HEK293 (cell line): ENCODE results near the gene ERRFI1.

Source experiments
- BCL11A ChIP-seq: fragments of 450-650 bp; formaldehyde crosslinking; IDR thresholded peaks from 2 replicates; pipeline ENCODE4 v1.5.1; 2016; ENCODE audit warnings: low read depth, missing biosample characterization, missing genetic modification characterization
- BCL11B ChIP-seq: fragments of 450-650 bp; formaldehyde crosslinking; IDR thresholded peaks from 2 replicates; pipeline ENCODE4 v1.5.1; 2016; ENCODE audit warnings: low read depth, missing biosample characterization, missing genetic modification characterization
- GFI1B ChIP-seq: fragments of 450-650 bp; formaldehyde crosslinking; IDR thresholded peaks from 2 replicates; pipeline ENCODE4 v1.5.1; 2016; ENCODE audit warnings: missing biosample characterization, missing genetic modification characterization
- GLI2 ChIP-seq: fragments of 450-650 bp; formaldehyde crosslinking; IDR thresholded peaks from 2 replicates; pipeline ENCODE4; 2017; ENCODE audit warnings: missing biosample characterization, missing genetic modification characterization, low read depth, borderline replicate concordance
- GLIS2 ChIP-seq: fragments of 450-650 bp; formaldehyde crosslinking; IDR thresholded peaks from 2 replicates; pipeline ENCODE4 v1.5.1; 2016; ENCODE audit warnings: missing biosample characterization, missing genetic modification characterization
- MEIS1 ChIP-seq: sonication (generic); formaldehyde crosslinking; IDR thresholded peaks from 2 replicates; pipeline ENCODE4 v1.8.1; 2022; ENCODE audit warnings: missing genetic modification reagents, mild to moderate bottlenecking, borderline replicate concordance
- MYNN ChIP-seq: fragments of 450-650 bp; formaldehyde crosslinking; IDR thresholded peaks from 2 replicates; pipeline ENCODE4 v1.5.1; 2016; ENCODE audit warnings: missing biosample characterization, missing genetic modification characterization, borderline replicate concordance
- OSR2 ChIP-seq: fragments of 450-650 bp; formaldehyde crosslinking; IDR thresholded peaks from 2 replicates; pipeline ENCODE4 v1.5.1; 2016; ENCODE audit warnings: missing biosample characterization, missing genetic modification characterization
- ZBTB48 ChIP-seq: fragments of 450-650 bp; formaldehyde crosslinking; IDR thresholded peaks from 2 replicates; pipeline ENCODE4 v1.5.1; 2016; ENCODE audit warnings: missing biosample characterization, missing genetic modification characterization
- ZIC2 ChIP-seq: fragments of 450-650 bp; formaldehyde crosslinking; IDR thresholded peaks from 2 replicates; pipeline ENCODE4 v1.5.1; 2016; ENCODE audit warnings: missing biosample characterization, missing genetic modification characterization
- ZNF140 ChIP-seq: fragments of 450-650 bp; formaldehyde crosslinking; IDR thresholded peaks from 2 replicates; pipeline ENCODE4 v1.5.1; 2016; ENCODE audit warnings: missing biosample characterization, missing genetic modification characterization
- ZNF184 ChIP-seq: fragments of 450-650 bp; IDR thresholded peaks from 2 replicates; pipeline ENCODE4 v1.5.1; 2018; ENCODE audit warnings: missing biosample characterization, mild to moderate bottlenecking, missing genetic modification characterization
- ZNF37A ChIP-seq: fragments of 450-650 bp; IDR thresholded peaks from 2 replicates; pipeline ENCODE4 v1.5.1; 2018; ENCODE audit warnings: missing biosample characterization, missing genetic modification characterization
- ZNF548 ChIP-seq: fragments of 450-650 bp; formaldehyde crosslinking; IDR thresholded peaks from 2 replicates; pipeline ENCODE4 v1.5.1; 2016; ENCODE audit warnings: missing biosample characterization, missing genetic modification characterization
- ZNF571 ChIP-seq: fragments of 450-650 bp; formaldehyde crosslinking; IDR thresholded peaks from 2 replicates; pipeline ENCODE4 v1.5.0; 2017; ENCODE audit warnings: missing biosample characterization, missing genetic modification characterization
- ZNF596 ChIP-seq: fragments of 450-650 bp; IDR thresholded peaks from 2 replicates; pipeline ENCODE4 v1.5.0; 2018; ENCODE audit warnings: missing biosample characterization, mild to moderate bottlenecking, missing genetic modification characterization, moderate library complexity
- ZNF600 ChIP-seq: fragments of 450-650 bp; formaldehyde crosslinking; IDR thresholded peaks from 2 replicates; pipeline ENCODE4 v1.5.1; 2016; ENCODE audit warnings: missing biosample characterization, missing genetic modification characterization
- ZNF610 ChIP-seq: fragments of 450-650 bp; formaldehyde crosslinking; IDR thresholded peaks from 2 replicates; pipeline ENCODE4 v1.5.1; 2016; ENCODE audit warnings: missing biosample characterization, missing genetic modification characterization, borderline replicate concordance
- ZNF626 ChIP-seq: fragments of 450-650 bp; sonication (Bioruptor Pico); formaldehyde crosslinking; IDR thresholded peaks from 2 replicates; pipeline ENCODE4 v1.5.1; 2018; ENCODE audit warnings: missing biosample characterization, missing genetic modification characterization, inconsistent platforms
- TF ChIP-seq, protein P1 (sequence below): IDR thresholded peaks from 2 replicates; pipeline ENCODE4 v1.6.1; 2011; ENCODE audit warnings: mild to moderate bottlenecking, low read depth, low read length, borderline replicate concordance
- TF ChIP-seq, protein P2 (sequence below): fragments of 450-650 bp; formaldehyde crosslinking; IDR thresholded peaks from 2 replicates; pipeline ENCODE4 v1.5.1; 2016; ENCODE audit warnings: missing biosample characterization, missing genetic modification characterization
- TF ChIP-seq, protein P3 (sequence below): fragments of 450-650 bp; formaldehyde crosslinking; IDR thresholded peaks from 2 replicates; pipeline ENCODE4 v1.5.1; 2016; ENCODE audit warnings: missing biosample characterization, missing genetic modification characterization
- TF ChIP-seq, protein P4 (sequence below): fragments of 450-650 bp; formaldehyde crosslinking; IDR thresholded peaks from 2 replicates; pipeline ENCODE4 v1.5.1; 2016; ENCODE audit warnings: missing biosample characterization, missing genetic modification characterization
- TF ChIP-seq, protein P5 (sequence below): fragments of 450-650 bp; formaldehyde crosslinking; IDR thresholded peaks from 2 replicates; pipeline ENCODE4 v1.5.1; 2017; ENCODE audit warnings: missing biosample characterization, mild to moderate bottlenecking, missing genetic modification characterization, moderate library complexity

The ERRFI1 gene

DNA sequence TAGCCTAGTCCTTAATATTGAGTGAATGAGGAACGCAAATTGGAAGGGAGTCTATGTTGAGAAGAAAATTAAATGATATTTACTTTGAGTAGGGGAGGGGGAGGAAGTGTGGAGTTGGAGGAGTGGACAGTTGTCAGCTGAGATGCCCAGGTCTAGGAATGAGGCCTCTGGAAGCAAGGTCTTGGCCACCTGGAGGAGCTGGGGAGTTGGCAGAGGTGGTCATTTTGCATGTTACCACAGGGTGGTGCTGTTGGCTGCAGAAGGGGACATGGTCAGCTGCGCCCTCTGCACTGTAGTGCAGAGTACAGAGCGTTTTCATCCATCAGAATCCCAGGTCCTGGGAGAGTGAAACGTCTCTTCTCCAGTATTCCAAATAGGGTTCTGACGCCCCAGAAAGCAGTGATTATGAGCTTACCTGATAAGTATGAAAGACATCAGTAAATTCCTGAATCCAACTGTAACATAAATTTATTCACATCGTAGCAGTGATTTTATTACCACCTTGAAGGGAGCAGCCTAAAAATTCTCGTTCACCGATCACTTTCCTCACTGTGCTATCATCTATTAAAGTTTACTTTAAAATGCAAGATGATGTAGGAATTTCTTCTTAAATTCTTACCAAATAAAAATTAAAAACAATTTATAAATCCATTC, 50.8 kb downstream of the ERRFI1 start (continued):
- no peak for TF ChIP-seq MEIS1 (CRISPR knock-in tag)
- TF ChIP-seq ZNF37A = no peak
- TF ChIP-seq GLI2 (tag by site-specific recombination) = no peak
- TF ChIP-seq ZNF596 (tag by site-specific recombination) = no peak
- no peak for TF ChIP-seq OSR2 (tag by site-specific recombination)
- TF ChIP-seq MYNN (tag by site-specific recombination) = no peak
- TF ChIP-seq, protein P1, sequence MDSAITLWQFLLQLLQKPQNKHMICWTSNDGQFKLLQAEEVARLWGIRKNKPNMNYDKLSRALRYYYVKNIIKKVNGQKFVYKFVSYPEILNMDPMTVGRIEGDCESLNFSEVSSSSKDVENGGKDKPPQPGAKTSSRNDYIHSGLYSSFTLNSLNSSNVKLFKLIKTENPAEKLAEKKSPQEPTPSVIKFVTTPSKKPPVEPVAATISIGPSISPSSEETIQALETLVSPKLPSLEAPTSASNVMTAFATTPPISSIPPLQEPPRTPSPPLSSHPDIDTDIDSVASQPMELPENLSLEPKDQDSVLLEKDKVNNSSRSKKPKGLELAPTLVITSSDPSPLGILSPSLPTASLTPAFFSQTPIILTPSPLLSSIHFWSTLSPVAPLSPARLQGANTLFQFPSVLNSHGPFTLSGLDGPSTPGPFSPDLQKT = no peak
- TF ChIP-seq ZNF600 (tag by site-specific recombination) = 0 out of 2 replicates have a peak, but pooled peaks have one; percentile 11
- no peak for TF ChIP-seq ZBTB48 (tag by site-specific recombination)
- TF ChIP-seq ZNF184 (tag by site-specific recombination) = no peak
- TF ChIP-seq, protein P2, sequence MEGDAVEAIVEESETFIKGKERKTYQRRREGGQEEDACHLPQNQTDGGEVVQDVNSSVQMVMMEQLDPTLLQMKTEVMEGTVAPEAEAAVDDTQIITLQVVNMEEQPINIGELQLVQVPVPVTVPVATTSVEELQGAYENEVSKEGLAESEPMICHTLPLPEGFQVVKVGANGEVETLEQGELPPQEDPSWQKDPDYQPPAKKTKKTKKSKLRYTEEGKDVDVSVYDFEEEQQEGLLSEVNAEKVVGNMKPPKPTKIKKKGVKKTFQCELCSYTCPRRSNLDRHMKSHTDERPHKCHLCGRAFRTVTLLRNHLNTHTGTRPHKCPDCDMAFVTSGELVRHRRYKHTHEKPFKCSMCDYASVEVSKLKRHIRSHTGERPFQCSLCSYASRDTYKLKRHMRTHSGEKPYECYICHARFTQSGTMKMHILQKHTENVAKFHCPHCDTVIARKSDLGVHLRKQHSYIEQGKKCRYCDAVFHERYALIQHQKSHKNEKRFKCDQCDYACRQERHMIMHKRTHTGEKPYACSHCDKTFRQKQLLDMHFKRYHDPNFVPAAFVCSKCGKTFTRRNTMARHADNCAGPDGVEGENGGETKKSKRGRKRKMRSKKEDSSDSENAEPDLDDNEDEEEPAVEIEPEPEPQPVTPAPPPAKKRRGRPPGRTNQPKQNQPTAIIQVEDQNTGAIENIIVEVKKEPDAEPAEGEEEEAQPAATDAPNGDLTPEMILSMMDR (tag by site-specific recombination) = peak; percentile 99
- no peak for TF ChIP-seq ZNF610
- TF ChIP-seq, protein P3, sequence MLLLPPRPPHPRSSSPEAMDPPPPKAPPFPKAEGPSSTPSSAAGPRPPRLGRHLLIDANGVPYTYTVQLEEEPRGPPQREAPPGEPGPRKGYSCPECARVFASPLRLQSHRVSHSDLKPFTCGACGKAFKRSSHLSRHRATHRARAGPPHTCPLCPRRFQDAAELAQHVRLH = no peak
- no peak for TF ChIP-seq GFI1B (tag by site-specific recombination)
- TF ChIP-seq ZNF626 (tag by site-specific recombination) = no peak
- TF ChIP-seq ZIC2 (tag by site-specific recombination) = no peak
- no peak for TF ChIP-seq ZNF571 (tag by site-specific recombination)
- no peak for TF ChIP-seq ZNF548 (tag by site-specific recombination)
- peak; percentile 41; the same call in 1 of the 2 replicates for TF ChIP-seq BCL11A (tag by site-specific recombination)
- no peak for TF ChIP-seq BCL11B
- TF ChIP-seq, protein P4, sequence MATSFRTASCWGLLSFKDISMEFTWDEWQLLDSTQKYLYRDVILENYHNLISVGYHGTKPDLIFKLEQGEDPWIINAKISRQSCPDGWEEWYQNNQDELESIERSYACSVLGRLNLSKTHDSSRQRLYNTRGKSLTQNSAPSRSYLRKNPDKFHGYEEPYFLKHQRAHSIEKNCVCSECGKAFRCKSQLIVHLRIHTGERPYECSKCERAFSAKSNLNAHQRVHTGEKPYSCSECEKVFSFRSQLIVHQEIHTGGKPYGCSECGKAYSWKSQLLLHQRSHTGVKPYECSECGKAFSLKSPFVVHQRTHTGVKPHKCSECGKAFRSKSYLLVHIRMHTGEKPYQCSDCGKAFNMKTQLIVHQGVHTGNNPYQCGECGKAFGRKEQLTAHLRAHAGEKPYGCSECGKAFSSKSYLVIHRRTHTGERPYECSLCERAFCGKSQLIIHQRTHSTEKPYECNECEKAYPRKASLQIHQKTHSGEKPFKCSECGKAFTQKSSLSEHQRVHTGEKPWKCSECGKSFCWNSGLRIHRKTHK (tag by site-specific recombination) = no peak
- no peak for TF ChIP-seq GLIS2 (tag by site-specific recombination)
- no peak for TF ChIP-seq ZNF140 (tag by site-specific recombination)
- TF ChIP-seq, protein P5, sequence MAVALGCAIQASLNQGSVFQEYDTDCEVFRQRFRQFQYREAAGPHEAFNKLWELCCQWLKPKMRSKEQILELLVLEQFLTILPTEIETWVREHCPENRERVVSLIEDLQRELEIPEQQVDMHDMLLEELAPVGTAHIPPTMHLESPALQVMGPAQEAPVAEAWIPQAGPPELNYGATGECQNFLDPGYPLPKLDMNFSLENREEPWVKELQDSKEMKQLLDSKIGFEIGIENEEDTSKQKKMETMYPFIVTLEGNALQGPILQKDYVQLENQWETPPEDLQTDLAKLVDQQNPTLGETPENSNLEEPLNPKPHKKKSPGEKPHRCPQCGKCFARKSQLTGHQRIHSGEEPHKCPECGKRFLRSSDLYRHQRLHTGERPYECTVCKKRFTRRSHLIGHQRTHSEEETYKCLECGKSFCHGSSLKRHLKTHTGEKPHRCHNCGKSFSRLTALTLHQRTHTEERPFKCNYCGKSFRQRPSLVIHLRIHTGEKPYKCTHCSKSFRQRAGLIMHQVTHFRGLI (tag by site-specific recombination) = no peak
